Keratinocyte (primary cell): Measurements from ENCODE around the gene MYOD1. TPM values are rescaled to one million over a fixed set of nuclear protein-coding genes. Genes with fewer than 3 reads are reported as not detected.

Experiments used
- DNase-seq: peaks from one replicate; pipeline ENCODE4 v3.0.0-alpha.2; 2011; ENCODE audit warnings: low read depth, missing footprints, low spot score
- FAIRE-seq: peaks from 2 replicates; lab custom pipeline; 2011; peaks lifted over from hg19 to GRCh38; lab: Jason Lieb, UNC
- H2AFZ ChIP-seq: 2 replicates; pipeline ENCODE4 v1.6.0; 2012; ENCODE audit warnings: low read length, control low read depth, inconsistent platforms; ENCODE audit not compliant: control insufficient read depth
- H3K27ac ChIP-seq: 2 replicates; pipeline ENCODE4 v1.5.1; 2011; ENCODE audit warnings: low read length; ENCODE audit not compliant: control insufficient read depth, insufficient read depth
- H3K27me3 ChIP-seq: 3 replicates; pipeline ENCODE4 v1.6.0; 2011; ENCODE audit warnings: low read length; ENCODE audit not compliant: control insufficient read depth, insufficient read depth; ENCODE audit errors: extremely low read depth
- H3K36me3 ChIP-seq, 2 experiments: 2 replicates in 1 of 2; 3 replicates in 1 of 2; pipeline ENCODE4 v1.5.1; 2011; ENCODE audit warnings: low read length in 2 of 2, mild to moderate bottlenecking in 1 of 2; ENCODE audit not compliant: control insufficient read depth in 2 of 2, insufficient read depth in 2 of 2; ENCODE audit errors: extremely low read depth in 1 of 2
- H3K4me1 ChIP-seq: 3 replicates; pipeline ENCODE4 v1.5.1; 2011; ENCODE audit warnings: low read length; ENCODE audit not compliant: control insufficient read depth, insufficient read depth; ENCODE audit errors: extremely low read depth
- H3K4me2 ChIP-seq: 3 replicates; pipeline ENCODE4 v1.6.0; 2011; ENCODE audit warnings: low read depth, low read length; ENCODE audit not compliant: control insufficient read depth, insufficient read depth; ENCODE audit errors: extremely low read depth
- H3K4me3 ChIP-seq, 3 experiments: fragments of 200-600 bp in 1 of 3; sonication (generic) in 1 of 3; 2 replicates in 2 of 3; 3 replicates in 1 of 3; pipeline ENCODE4 v1.5.1; 2011 to 2016; ENCODE audit warnings: low read length in 3 of 3, mild to moderate bottlenecking in 3 of 3, control low read depth in 2 of 3, inconsistent platforms in 1 of 3, low read depth in 1 of 3, mixed read lengths in 1 of 3, mixed run types in 1 of 3, moderate library complexity in 1 of 3; ENCODE audit not compliant: control insufficient read depth in 2 of 3, insufficient read depth in 2 of 3; ENCODE audit errors: extremely low read depth in 1 of 3
- H3K79me2 ChIP-seq: 2 replicates; pipeline ENCODE4 v1.6.0; 2012; ENCODE audit warnings: low read length; ENCODE audit not compliant: control insufficient read depth, insufficient read depth
- H3K9ac ChIP-seq: 3 replicates; pipeline ENCODE4 v1.6.0; 2011; ENCODE audit warnings: low read length; ENCODE audit not compliant: control insufficient read depth, insufficient read depth; ENCODE audit errors: extremely low read depth
- H3K9me1 ChIP-seq: 3 replicates; pipeline ENCODE4 v1.6.0; 2011; ENCODE audit warnings: low read length; ENCODE audit not compliant: control insufficient read depth, insufficient read depth; ENCODE audit errors: extremely low read depth
- H3K9me3 ChIP-seq: 2 replicates; pipeline ENCODE4 v1.5.1; 2012; ENCODE audit warnings: low read depth, low read length; ENCODE audit not compliant: control insufficient read depth
- H4K20me1 ChIP-seq: 3 replicates; pipeline ENCODE4 v1.6.0; 2011; ENCODE audit warnings: low read length; ENCODE audit not compliant: control insufficient read depth, insufficient read depth; ENCODE audit errors: extremely low read depth
- CTCF ChIP-seq, 3 experiments: IDR thresholded peaks in 1 of 3; conservative IDR thresholded peaks in 1 of 3; optimal IDR thresholded peaks in 1 of 3; 2 replicates in 2 of 3; 3 replicates in 1 of 3; pipeline versions ENCODE3 to v1.5.1; 2011; ENCODE audit warnings: low read length in 3 of 3, mild to moderate bottlenecking in 3 of 3, moderate library complexity in 2 of 3, control low read depth in 1 of 3, inconsistent platforms in 1 of 3; ENCODE audit not compliant: insufficient read depth in 2 of 3; ENCODE audit errors: extremely low read depth in 1 of 3
- EZH2 ChIP-seq: IDR thresholded peaks from one replicate; pipeline ENCODE4 v1.6.1; 2012; ENCODE audit warnings: inconsistent platforms, mild to moderate bottlenecking, low read length, moderate library complexity
- dilution Hi-C: fragments of 300-500 bp; cut with MboI; formaldehyde crosslinking; loops from one replicate; pipeline ENCODE4 v1.7.0; 2020; ENCODE audit warnings: low sequenced_read_pairs; ENCODE audit not compliant: extremely low pct_ligation_motif_present
- polyA plus RNA-seq, 5 experiments: library from polyadenylated mRNA; depleted of rRNA in 3 of 5; stranded (reverse) in 3 of 5; stranded (forward) in 1 of 5; unstranded in 1 of 5; fragments of >200 nt; gene quantifications; 1 replicate in 1 of 5; 2 replicates in 3 of 5; 3 replicates in 1 of 5; pipeline versions ENCODE4 v1.2.1 to v1.2.3, GENCODE V29; 2011 to 2012; ENCODE audit warnings: missing spikeins in 2 of 5, low read depth in 1 of 5, low replicate concordance in 1 of 5

The MYOD1 gene
- polyA plus RNA-seq, 1 donor (not counting 4 experiments of a cell fraction or from before 2014, with no cell fraction given) = not detected

GRCh38 chr11:17738151-17738973 lies 19.0 kb downstream of the MYOD1 start:
- H3K9me1 ChIP-seq = no peaks in the 10 kb centered on the region
- dilution Hi-C loops = no loop called here
- H3K27me3 ChIP-seq = peaks cover 49% of the 10 kb centered on the region
- H3K9ac ChIP-seq = no peak overlapping the region
- DNase-seq = no peak
- no peak overlapping the region for H3K27ac ChIP-seq
- H4K20me1 ChIP-seq = peaks cover 4% of the 10 kb centered on the region
- H3K79me2 ChIP-seq = no peaks in the 10 kb centered on the region
- no peak overlapping the region for H3K4me3 ChIP-seq
- no peak for FAIRE-seq
- H3K4me1 ChIP-seq = no peaks in the 10 kb centered on the region
- no peaks in the 10 kb centered on the region for H3K9me3 ChIP-seq
- TF ChIP-seq CTCF (optimal IDR thresholded peaks at IDR 0.05 in 1 of 3, IDR thresholded peaks at IDR 0.05 in 1 of 3, conservative IDR thresholded peaks at IDR 0.05 in 1 of 3; ENCODE audit: extremely low read depth in 1 of 3, insufficient read depth in 2 of 3, low read length in 3 of 3) (no peak), EZH2 (no peak)
- no peak overlapping the region for H3K4me2 ChIP-seq
- no peaks in the 10 kb centered on the region for H3K36me3 ChIP-seq
- no peak overlapping the region for H2AFZ ChIP-seq

GRCh38 chr11:17739945-17740338 lies 20.6 kb downstream of the MYOD1 start:
- no peaks in the 10 kb centered on the region for H4K20me1 ChIP-seq
- H3K9me3 ChIP-seq = no peaks in the 10 kb centered on the region
- no peak for TF ChIP-seq CTCF (optimal IDR thresholded peaks at IDR 0.05 in 1 of 3, IDR thresholded peaks at IDR 0.05 in 1 of 3, conservative IDR thresholded peaks at IDR 0.05 in 1 of 3; ENCODE audit: extremely low read depth in 1 of 3, insufficient read depth in 2 of 3, low read length in 3 of 3)
- H2AFZ ChIP-seq = no peak overlapping the region
- no peak overlapping the region for H3K27ac ChIP-seq
- FAIRE-seq (no peak), DNase-seq (no peak)
- no peaks in the 10 kb centered on the region for H3K9me1 ChIP-seq
- no peak overlapping the region for H3K9ac ChIP-seq
- H3K4me2 ChIP-seq = no peak overlapping the region
- H3K36me3 ChIP-seq = no peaks in the 10 kb centered on the region
- H3K79me2 ChIP-seq = no peaks in the 10 kb centered on the region
- H3K27me3 ChIP-seq = peaks cover 37% of the 10 kb centered on the region
- H3K4me1 ChIP-seq = no peaks in the 10 kb centered on the region
- dilution Hi-C loops = no loop called here
- no peak overlapping the region for H3K4me3 ChIP-seq
